Measurements from ENCODE around the gene PTAFR.

DNA sequence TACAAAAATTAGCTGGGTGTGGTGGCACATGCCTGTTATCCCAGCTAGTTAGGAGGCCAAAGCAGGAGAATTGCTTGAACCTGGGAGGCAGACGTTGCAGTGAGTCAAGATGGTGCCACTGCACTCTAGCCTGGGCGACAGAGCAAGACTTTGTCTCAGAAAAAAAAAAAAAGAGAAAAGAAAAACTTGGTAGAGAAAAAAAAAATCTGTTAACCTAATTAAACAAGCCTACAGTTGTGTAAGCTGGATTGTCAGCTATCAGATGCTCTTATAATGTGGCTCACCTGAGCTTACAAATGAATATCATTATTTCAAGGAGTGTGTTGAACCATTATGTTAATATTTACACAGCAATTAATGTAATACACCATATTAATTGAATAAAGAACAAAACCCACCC lies 61.6 kb downstream of the PTAFR start:
- TF ChIP-seq CTCF (conservative IDR thresholded peaks at IDR 0.05; ENCODE audit: low read depth, low read length) (no peak), EZH2 (IDR thresholded peaks at IDR 0.05; ENCODE audit: borderline replicate concordance, low read depth, low read length, poor library complexity, severe bottlenecking) (no peak)
